ENCODE measurements around the gene CLSTN2. TPM values are rescaled to one million over a fixed set of nuclear protein-coding genes. Genes with fewer than 3 reads are reported as not detected.

The CLSTN2 gene
- total RNA-seq, 1 experiment from 2014 or later: not detected

DNA sequence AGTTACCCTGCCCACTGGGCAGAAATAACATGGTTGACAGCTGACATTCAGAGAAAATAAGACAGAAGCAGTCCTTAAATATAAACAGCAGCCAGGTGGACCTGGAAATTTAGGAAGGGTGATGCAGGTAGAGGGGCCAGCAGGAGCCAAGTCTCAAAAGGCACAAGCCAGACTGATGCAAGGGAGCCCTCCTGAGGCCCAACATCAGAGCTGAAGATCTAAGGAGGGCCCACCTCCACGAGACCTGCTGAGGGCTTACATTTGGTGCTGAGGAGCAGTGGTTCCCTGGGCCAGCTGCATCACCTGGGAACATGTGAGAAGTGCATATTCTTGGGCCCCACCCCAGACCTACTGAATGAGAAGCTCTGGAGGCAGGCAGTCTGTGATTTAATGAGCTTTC, 637.3 kb downstream of the CLSTN2 start:
- intact Hi-C loops (cut with micrococcal nuclease; ENCODE audit: unreplicated experiment): no loop called here
- no peak overlapping the region for H3K4me3 ChIP-seq
- H3K79me2 ChIP-seq (ENCODE audit: low read depth): no peaks in the 10 kb centered on the region
- ChIA-PET POLR2A (ENCODE audit: unreplicated experiment) (no interaction called here), CTCF (no interaction called here)
- no peaks in the 10 kb centered on the region for H3F3A ChIP-seq (ENCODE audit: insufficient read depth, low read depth)
- no peaks in the 10 kb centered on the region for H4K20me1 ChIP-seq (ENCODE audit: insufficient read depth)
- no peak for DNase-seq
- H3K9me3 ChIP-seq (ENCODE audit: insufficient read depth, low read depth): no peaks in the 10 kb centered on the region
- BruUV-seq (replicated peaks): no TSS peak
- no peaks in the 10 kb centered on the region for H3K4me1 ChIP-seq (replicated peaks; ENCODE audit: insufficient read depth)
- no peaks in the 10 kb centered on the region for H3K9me2 ChIP-seq (ENCODE audit: insufficient read depth)
- no peak overlapping the region for H3K4me2 ChIP-seq
- H3K27me3 ChIP-seq (ENCODE audit: insufficient read depth, low read depth): no peaks in the 10 kb centered on the region
- TF ChIP-seq, protein P1, sequence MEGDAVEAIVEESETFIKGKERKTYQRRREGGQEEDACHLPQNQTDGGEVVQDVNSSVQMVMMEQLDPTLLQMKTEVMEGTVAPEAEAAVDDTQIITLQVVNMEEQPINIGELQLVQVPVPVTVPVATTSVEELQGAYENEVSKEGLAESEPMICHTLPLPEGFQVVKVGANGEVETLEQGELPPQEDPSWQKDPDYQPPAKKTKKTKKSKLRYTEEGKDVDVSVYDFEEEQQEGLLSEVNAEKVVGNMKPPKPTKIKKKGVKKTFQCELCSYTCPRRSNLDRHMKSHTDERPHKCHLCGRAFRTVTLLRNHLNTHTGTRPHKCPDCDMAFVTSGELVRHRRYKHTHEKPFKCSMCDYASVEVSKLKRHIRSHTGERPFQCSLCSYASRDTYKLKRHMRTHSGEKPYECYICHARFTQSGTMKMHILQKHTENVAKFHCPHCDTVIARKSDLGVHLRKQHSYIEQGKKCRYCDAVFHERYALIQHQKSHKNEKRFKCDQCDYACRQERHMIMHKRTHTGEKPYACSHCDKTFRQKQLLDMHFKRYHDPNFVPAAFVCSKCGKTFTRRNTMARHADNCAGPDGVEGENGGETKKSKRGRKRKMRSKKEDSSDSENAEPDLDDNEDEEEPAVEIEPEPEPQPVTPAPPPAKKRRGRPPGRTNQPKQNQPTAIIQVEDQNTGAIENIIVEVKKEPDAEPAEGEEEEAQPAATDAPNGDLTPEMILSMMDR (conservative IDR thresholded peaks at IDR 0.05): no peak
- no peaks in the 10 kb centered on the region for H3K36me3 ChIP-seq (ENCODE audit: low read depth)
- no peak overlapping the region for H3K27ac ChIP-seq
- no peak overlapping the region for H2AFZ ChIP-seq

DNA sequence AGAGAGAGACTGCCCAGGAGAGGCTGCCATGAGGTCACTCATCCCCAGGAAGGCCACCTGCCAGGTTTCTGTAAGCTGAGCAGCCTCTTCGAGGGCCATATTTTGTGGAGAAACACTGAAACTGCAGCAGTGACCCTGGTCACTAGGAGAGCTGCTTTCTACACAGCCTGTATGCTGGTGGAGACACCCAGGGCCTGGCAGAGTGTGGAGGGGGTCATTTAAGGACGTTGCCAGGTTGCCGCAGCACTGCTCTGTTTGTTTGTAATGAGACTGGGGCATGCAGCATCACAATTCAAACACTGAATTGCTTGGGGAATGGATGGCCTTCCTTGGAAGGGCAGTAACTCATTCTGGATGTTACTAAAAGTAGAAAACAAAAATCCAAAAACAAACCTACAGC, 638.0 kb downstream of the CLSTN2 start:
- Histone ChIP-seq H3K27me3 (ENCODE audit: insufficient read depth, low read depth) (no peaks in the 10 kb centered on the region), H3K9me2 (ENCODE audit: insufficient read depth) (no peaks in the 10 kb centered on the region), H3K9me3 (ENCODE audit: insufficient read depth, low read depth) (no peaks in the 10 kb centered on the region), H3K79me2 (ENCODE audit: low read depth) (no peaks in the 10 kb centered on the region), H2AFZ (no peak overlapping the region), H3K27ac (no peak overlapping the region), H4K20me1 (ENCODE audit: insufficient read depth) (no peaks in the 10 kb centered on the region), H3F3A (ENCODE audit: insufficient read depth, low read depth) (no peaks in the 10 kb centered on the region), H3K4me1 (replicated peaks; ENCODE audit: insufficient read depth) (no peaks in the 10 kb centered on the region), H3K4me2 (no peak overlapping the region), H3K36me3 (ENCODE audit: low read depth) (no peaks in the 10 kb centered on the region), H3K4me3 (no peak overlapping the region)
- intact Hi-C loops (cut with micrococcal nuclease; ENCODE audit: unreplicated experiment): no loop called here
- POLR2A ChIA-PET (ENCODE audit: unreplicated experiment): no interaction called here
- no TSS peak for BruUV-seq (replicated peaks)
- CTCF ChIA-PET: no interaction called here
- TF ChIP-seq EZH2 (IDR thresholded peaks at IDR 0.05; ENCODE audit: low read depth): no peak
- TF ChIP-seq, protein P1 (conservative IDR thresholded peaks at IDR 0.05): no peak
- DNase-seq: no peak

DNA sequence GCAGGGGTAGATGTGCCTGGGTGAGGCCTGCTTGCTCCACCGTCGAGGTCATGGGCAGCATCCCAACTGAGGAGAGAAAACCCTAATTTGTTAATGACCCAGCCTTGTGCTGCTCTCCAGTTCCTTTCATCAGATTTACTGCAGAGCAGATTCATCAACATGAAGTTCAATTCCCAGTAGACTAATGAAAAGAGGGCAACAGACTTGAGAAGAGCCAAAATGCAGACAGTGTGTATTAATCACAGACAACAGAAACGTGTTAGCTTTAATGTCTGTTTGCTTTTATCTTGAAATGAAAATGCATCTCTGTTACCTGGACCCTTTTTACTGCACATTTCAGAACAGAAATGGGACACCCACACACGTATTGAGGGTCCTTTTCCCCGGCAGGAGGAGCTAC, 639.4 kb downstream of the CLSTN2 start:
- no TSS peak for BruUV-seq (replicated peaks)
- H3K4me1 ChIP-seq (replicated peaks; ENCODE audit: insufficient read depth): no peaks in the 10 kb centered on the region
- no peaks in the 10 kb centered on the region for H3F3A ChIP-seq (ENCODE audit: insufficient read depth, low read depth)
- ChIA-PET CTCF (interaction anchor here (0.6 to 0.9 kb wide), 2 partner anchors 11 to 1689 kb away, joined by 3 to 4 read pairs; no protein-coding TSS in a partner anchor), POLR2A (ENCODE audit: unreplicated experiment) (no interaction called here)
- H3K4me2 ChIP-seq: no peak overlapping the region
- H3K27me3 ChIP-seq (ENCODE audit: insufficient read depth, low read depth): no peaks in the 10 kb centered on the region
- no peaks in the 10 kb centered on the region for H4K20me1 ChIP-seq (ENCODE audit: insufficient read depth)
- H3K4me3 ChIP-seq: no peak overlapping the region
- no peaks in the 10 kb centered on the region for H3K36me3 ChIP-seq (ENCODE audit: low read depth)
- no peaks in the 10 kb centered on the region for H3K9me3 ChIP-seq (ENCODE audit: insufficient read depth, low read depth)
- intact Hi-C loops (cut with micrococcal nuclease; ENCODE audit: unreplicated experiment): no loop called here
- H3K9me2 ChIP-seq (ENCODE audit: insufficient read depth): no peaks in the 10 kb centered on the region
- DNase-seq: no peak
- no peak overlapping the region for H2AFZ ChIP-seq
- no peak for TF ChIP-seq EZH2 (IDR thresholded peaks at IDR 0.05; ENCODE audit: low read depth)
- TF ChIP-seq, protein P1 (conservative IDR thresholded peaks at IDR 0.05): no peak
- no peaks in the 10 kb centered on the region for H3K79me2 ChIP-seq (ENCODE audit: low read depth)
- no peak overlapping the region for H3K27ac ChIP-seq

All from PC-9 (cell line).